ENCODE data around the gene ACTN1.

DNA sequence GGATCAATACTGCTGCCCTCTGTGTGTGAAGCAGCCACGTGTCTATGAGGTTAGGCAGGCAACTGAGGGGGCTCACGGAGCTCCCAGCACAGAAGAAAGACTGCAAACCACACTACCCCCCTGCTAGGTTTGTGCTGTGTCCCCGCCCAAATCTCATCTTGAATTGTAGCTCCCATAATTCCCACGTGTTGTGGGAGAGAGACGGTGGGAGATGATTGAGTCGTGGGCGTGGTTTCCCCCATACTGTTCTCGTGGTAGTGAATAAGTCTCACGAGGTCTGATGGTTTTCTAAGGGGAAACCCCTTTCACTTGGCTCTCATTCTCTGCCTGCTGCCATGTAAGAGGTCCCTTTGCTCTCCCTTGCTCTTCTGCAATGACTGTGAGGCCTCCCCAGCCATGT is 68.6 kb downstream of the ACTN1 start:
- TF ChIP-seq, protein P1, sequence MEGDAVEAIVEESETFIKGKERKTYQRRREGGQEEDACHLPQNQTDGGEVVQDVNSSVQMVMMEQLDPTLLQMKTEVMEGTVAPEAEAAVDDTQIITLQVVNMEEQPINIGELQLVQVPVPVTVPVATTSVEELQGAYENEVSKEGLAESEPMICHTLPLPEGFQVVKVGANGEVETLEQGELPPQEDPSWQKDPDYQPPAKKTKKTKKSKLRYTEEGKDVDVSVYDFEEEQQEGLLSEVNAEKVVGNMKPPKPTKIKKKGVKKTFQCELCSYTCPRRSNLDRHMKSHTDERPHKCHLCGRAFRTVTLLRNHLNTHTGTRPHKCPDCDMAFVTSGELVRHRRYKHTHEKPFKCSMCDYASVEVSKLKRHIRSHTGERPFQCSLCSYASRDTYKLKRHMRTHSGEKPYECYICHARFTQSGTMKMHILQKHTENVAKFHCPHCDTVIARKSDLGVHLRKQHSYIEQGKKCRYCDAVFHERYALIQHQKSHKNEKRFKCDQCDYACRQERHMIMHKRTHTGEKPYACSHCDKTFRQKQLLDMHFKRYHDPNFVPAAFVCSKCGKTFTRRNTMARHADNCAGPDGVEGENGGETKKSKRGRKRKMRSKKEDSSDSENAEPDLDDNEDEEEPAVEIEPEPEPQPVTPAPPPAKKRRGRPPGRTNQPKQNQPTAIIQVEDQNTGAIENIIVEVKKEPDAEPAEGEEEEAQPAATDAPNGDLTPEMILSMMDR (conservative IDR thresholded peaks at IDR 0.05) = no peak
- no peak for TF ChIP-seq ZFX (IDR thresholded peaks at IDR 0.05)
